ENCODE data around the gene DNAJC12.
"Not testable (repeated sequence)": the region's sequence is repeated elsewhere in the genome, so short reads cannot be mapped to it uniquely, and the experiment has no call there.

Gene DNAJC12

GRCh38 chr10:67793313-67793712 is 44.7 kb downstream of the DNAJC12 start:
- no peak for DNase-seq (ENCODE audit: low read depth, low spot score)

GRCh38 chr10:67792653-67793052 is 45.3 kb downstream of the DNAJC12 start:
- no peak for DNase-seq (ENCODE audit: low read depth, low spot score)

- DNase-seq (ENCODE audit: low read depth, low spot score) = no peak
Measured at GRCh38 chr10:67790534-67791408, 47.2 kb downstream of the DNAJC12 start.

GRCh38 chr10:67789769-67790168 is 48.2 kb downstream of the DNAJC12 start:
- DNase-seq (ENCODE audit: low read depth, low spot score) = no peak

- DNase-seq (ENCODE audit: low read depth, low spot score) = peak; percentile 31
Measured at GRCh38 chr10:67788028-67788886, 49.7 kb downstream of the DNAJC12 start.

GRCh38 chr10:67785098-67785497 is 52.9 kb downstream of the DNAJC12 start:
- no peak for DNase-seq (ENCODE audit: low read depth, low spot score)

- no peak for DNase-seq (ENCODE audit: low read depth, low spot score)
Measured at GRCh38 chr10:67784474-67784873, 53.5 kb downstream of the DNAJC12 start.

- DNase-seq (ENCODE audit: low read depth, low spot score) = no peak
Measured at GRCh38 chr10:67783606-67784294, 54.2 kb downstream of the DNAJC12 start.

- DNase-seq (ENCODE audit: low read depth, low spot score) = no peak
Measured at GRCh38 chr10:67782530-67782929, 55.5 kb downstream of the DNAJC12 start.

GRCh38 chr10:67780759-67781538 is 57.0 kb downstream of the DNAJC12 start:
- no peak for DNase-seq (ENCODE audit: low read depth, low spot score)

- not testable (repeated sequence) for DNase-seq (ENCODE audit: low read depth, low spot score)
Measured at GRCh38 chr10:67780204-67780621, 57.8 kb downstream of the DNAJC12 start.

GRCh38 chr10:67779465-67780203 is 58.4 kb downstream of the DNAJC12 start:
- peak; percentile 67 for DNase-seq (ENCODE audit: low read depth, low spot score)

GRCh38 chr10:67776371-67776770 is 61.6 kb downstream of the DNAJC12 start:
- no peak for DNase-seq (ENCODE audit: low read depth, low spot score)

- DNase-seq (ENCODE audit: low read depth, low spot score) = no peak
Measured at GRCh38 chr10:67775279-67775678, 62.7 kb downstream of the DNAJC12 start.

GRCh38 chr10:67772894-67773511 is 65.0 kb downstream of the DNAJC12 start:
- DNase-seq (ENCODE audit: low read depth, low spot score) = no peak

- DNase-seq (ENCODE audit: low read depth, low spot score) = no peak
Measured at GRCh38 chr10:67772151-67772550, 65.8 kb downstream of the DNAJC12 start.

- DNase-seq (ENCODE audit: low read depth, low spot score) = no peak
Measured at GRCh38 chr10:67771200-67771599, 66.8 kb downstream of the DNAJC12 start.

GRCh38 chr10:67770537-67770936 is 67.5 kb downstream of the DNAJC12 start:
- no peak for DNase-seq (ENCODE audit: low read depth, low spot score)

GRCh38 chr10:67767244-67767643 is 70.7 kb downstream of the DNAJC12 start:
- DNase-seq (ENCODE audit: low read depth, low spot score) = no peak

All from activated CD4-positive, CD25-positive, alpha-beta regulatory T cell treated with anti-CD3 and anti-CD28 coated beads, Interleukin-2, amount 50 U/mL, for 16 hours (primary cell).